Colonic mucosa (tissue), 4 donors: ENCODE measurements around the gene PRICKLE2. TPM values are rescaled to one million over a fixed set of nuclear protein-coding genes. Genes with fewer than 3 reads are reported as not detected.

Experiments
- DNase-seq: peaks from one replicate; pipeline ENCODE4 v3.0.0-alpha.2; 2020
- H3K27ac ChIP-seq: fragments of 200-600 bp; one replicate; pipeline ENCODE4 v1.8.0; 2021
- H3K27me3 ChIP-seq: fragments of 200-600 bp; one replicate; pipeline ENCODE4 v1.8.0; 2021
- H3K36me3 ChIP-seq: fragments of 200-600 bp; one replicate; pipeline ENCODE4 v1.8.0; 2021
- H3K4me1 ChIP-seq: fragments of 200-600 bp; one replicate; pipeline ENCODE4 v1.8.0; 2021; ENCODE audit warnings: mild to moderate bottlenecking
- H3K4me3 ChIP-seq: fragments of 200-600 bp; one replicate; pipeline ENCODE4 v1.8.0; 2021
- H3K9ac ChIP-seq, 2 donors: one replicate each; pipeline ENCODE4 v1.7.0; 2013; ENCODE audit warnings: control low read depth in 2 of 2, low read depth in 2 of 2, low read length in 2 of 2
- H3K9me3 ChIP-seq: fragments of 200-600 bp; one replicate; pipeline ENCODE4 v1.8.0; 2021
- CTCF ChIP-seq: fragments of 200-600 bp; IDR thresholded peaks from one replicate; pipeline ENCODE4 v1.8.0; 2022; ENCODE audit warnings: antibody characterized with exemption, mild to moderate bottlenecking
- intact Hi-C: fragments of 100-400 bp; cut with DNase I; formaldehyde crosslinking; loops from one replicate; pipeline ENCODE4 v1.14.1; 2022
- total RNA-seq, 2 donors: library from RNA; stranded (reverse); fragmentation: NEBNext Ultra II Directional in 1 of 2; extraction: Animal tissue kit (Norgen Biotek cat#: 25700) in 1 of 2; gene quantifications; one replicate each; pipeline ENCODE4 v1.2.1, GENCODE V29; 2021
- donor health status: healthy.
- donor health status: DM: no; HTN: no; CAD: no.
- donor health status: DM: no; HTN: no; CAD: no.

The PRICKLE2 gene
- total RNA-seq, 2 donors from 2014 or later: 4.4 to 7.6 TPM

- no peaks in the 10 kb centered on the region for H3K9me3 ChIP-seq
- no peak overlapping the region for H3K27ac ChIP-seq
- no peak overlapping the region for H3K4me3 ChIP-seq
- no peak overlapping the region for H3K9ac ChIP-seq
- H3K4me1 ChIP-seq: no peaks in the 10 kb centered on the region
- no peaks in the 10 kb centered on the region for H3K36me3 ChIP-seq
- DNase-seq: no peak
- H3K27me3 ChIP-seq: no peaks in the 10 kb centered on the region
- no peak for TF ChIP-seq CTCF
- intact Hi-C loops: no loop called here
Measured at GRCh38 chr3:64048631-64049061, 176.6 kb downstream of the PRICKLE2 start.

GRCh38 chr3:64047787-64048186 lies 177.5 kb downstream of the PRICKLE2 start:
- no peaks in the 10 kb centered on the region for H3K4me1 ChIP-seq

GRCh38 chr3:64046996-64047594 lies 178.2 kb downstream of the PRICKLE2 start:
- no peak for DNase-seq
- no peaks in the 10 kb centered on the region for H3K27me3 ChIP-seq
- H3K4me1 ChIP-seq: no peaks in the 10 kb centered on the region
- intact Hi-C loops: no loop called here
- no peaks in the 10 kb centered on the region for H3K9me3 ChIP-seq
- H3K36me3 ChIP-seq: no peaks in the 10 kb centered on the region
- H3K9ac ChIP-seq: no peak overlapping the region
- TF ChIP-seq CTCF: no peak
- H3K27ac ChIP-seq: no peak overlapping the region
- no peak overlapping the region for H3K4me3 ChIP-seq

More at GRCh38 chr3:64047787-64048186, 177.5 kb downstream of the PRICKLE2 start:
- no peak for TF ChIP-seq CTCF
- no peak overlapping the region for H3K27ac ChIP-seq
- H3K36me3 ChIP-seq: no peaks in the 10 kb centered on the region
- H3K27me3 ChIP-seq: no peaks in the 10 kb centered on the region
- no peak overlapping the region for H3K9ac ChIP-seq
- DNase-seq: no peak
- H3K9me3 ChIP-seq: no peaks in the 10 kb centered on the region
- intact Hi-C loops: no loop called here
- H3K4me3 ChIP-seq: no peak overlapping the region

GRCh38 chr3:64046592-64046991 lies 178.7 kb downstream of the PRICKLE2 start:
- H3K27ac ChIP-seq: no peak overlapping the region
- intact Hi-C loops: no loop called here
- H3K36me3 ChIP-seq: no peaks in the 10 kb centered on the region
- H3K4me1 ChIP-seq: no peaks in the 10 kb centered on the region
- TF ChIP-seq CTCF: no peak
- H3K9me3 ChIP-seq: no peaks in the 10 kb centered on the region
- no peaks in the 10 kb centered on the region for H3K27me3 ChIP-seq
- no peak overlapping the region for H3K9ac ChIP-seq
- no peak for DNase-seq
- H3K4me3 ChIP-seq: no peak overlapping the region

GRCh38 chr3:64042952-64043351 lies 182.3 kb downstream of the PRICKLE2 start:
- Histone ChIP-seq H3K36me3 (no peaks in the 10 kb centered on the region), H3K27me3 (no peaks in the 10 kb centered on the region), H3K9me3 (no peaks in the 10 kb centered on the region), H3K27ac (no peak overlapping the region), H3K9ac (no peak overlapping the region), H3K4me1 (no peaks in the 10 kb centered on the region), H3K4me3 (no peak overlapping the region)
- intact Hi-C loops: no loop called here
- no peak for DNase-seq
- no peak for TF ChIP-seq CTCF

Other genes starting within 250 kb of the PRICKLE2 start
- gene PSMD6, start 202.0 kb downstream of the PRICKLE2 start, total RNA-seq: 10 to 100 TPM; 50.3 to 75.8 TPM